MCF 10A (cell line): ENCODE data around the gene NR4A1. TPM values are rescaled to one million over a fixed set of nuclear protein-coding genes. Genes with fewer than 3 reads are reported as not detected.

Experiments used
- BruUV-seq: library from RNA; stranded (reverse); fragments of 400-500 nt; replicated peaks from 2 replicates; lab custom pipeline; 2021; lab: Mats Ljungman, UMichigan
- CTCF ChIA-PET: fragments of 300-600 bp; sonication (Branson Sonifier 250); formaldehyde crosslinking; extraction: SDS; loops from one replicate; lab custom pipeline; 2021; ENCODE audit warnings: antibody characterized with exemption, inconsistent platforms; lab: Yijun Ruan, JAX
- POLR2A ChIA-PET: fragments of 300-600, 350-650 bp; sonication (Branson Sonifier 250); formaldehyde crosslinking; extraction: SDS; loops from one replicate; lab custom pipeline; 2020; ENCODE audit warnings: antibody characterized with exemption, inconsistent platforms; lab: Yijun Ruan, JAX
- DNase-seq: peaks from one replicate; pipeline ENCODE4 v3.0.0-alpha.2; 2018; ENCODE audit not compliant: unreplicated experiment
- H3K27ac Mint-ChIP-seq: one replicate; pipeline ENCODE4 v1.8.0; 2022; ENCODE audit warnings: mild to moderate bottlenecking, low read depth, mixed read lengths; ENCODE audit not compliant: unreplicated experiment
- H3K27me3 Mint-ChIP-seq: one replicate; pipeline ENCODE4 v1.8.0; 2022; ENCODE audit warnings: mixed read lengths; ENCODE audit not compliant: insufficient read depth, unreplicated experiment
- H3K36me3 Mint-ChIP-seq: one replicate; pipeline ENCODE4 v1.8.0; 2022; ENCODE audit warnings: mild to moderate bottlenecking, moderate library complexity, mixed read lengths; ENCODE audit not compliant: insufficient read depth, unreplicated experiment
- H3K4me1 Mint-ChIP-seq: one replicate; pipeline ENCODE4 v1.8.0; 2022; ENCODE audit warnings: mixed read lengths; ENCODE audit not compliant: insufficient read depth, unreplicated experiment
- H3K4me3 Mint-ChIP-seq: one replicate; pipeline ENCODE4 v1.8.0; 2022; ENCODE audit warnings: mild to moderate bottlenecking, moderate library complexity, mixed read lengths; ENCODE audit not compliant: unreplicated experiment
- H3K9me3 Mint-ChIP-seq: one replicate; pipeline ENCODE4 v1.8.0; 2022; ENCODE audit warnings: mixed read lengths; ENCODE audit not compliant: unreplicated experiment
- intact Hi-C: fragments of 100-400 bp; cut with micrococcal nuclease; formaldehyde crosslinking; loops from 2 replicates; pipeline ENCODE4 v1.14.1; 2022
- total RNA-seq: library from RNA; stranded (reverse); gene quantifications from 2 replicates; pipeline ENCODE4 v1.2.3, GENCODE V29; 2022
- TF ChIP-seq, protein P1 (sequence below): fragments of 200-600 bp; IDR thresholded peaks from one replicate; pipeline ENCODE4 v1.8.0; 2022; ENCODE audit warnings: antibody characterized with exemption, mild to moderate bottlenecking; ENCODE audit not compliant: unreplicated experiment

NR4A1 gene
- total RNA-seq, 1 experiment from 2014 or later, result 2.9 TPM

DNA sequence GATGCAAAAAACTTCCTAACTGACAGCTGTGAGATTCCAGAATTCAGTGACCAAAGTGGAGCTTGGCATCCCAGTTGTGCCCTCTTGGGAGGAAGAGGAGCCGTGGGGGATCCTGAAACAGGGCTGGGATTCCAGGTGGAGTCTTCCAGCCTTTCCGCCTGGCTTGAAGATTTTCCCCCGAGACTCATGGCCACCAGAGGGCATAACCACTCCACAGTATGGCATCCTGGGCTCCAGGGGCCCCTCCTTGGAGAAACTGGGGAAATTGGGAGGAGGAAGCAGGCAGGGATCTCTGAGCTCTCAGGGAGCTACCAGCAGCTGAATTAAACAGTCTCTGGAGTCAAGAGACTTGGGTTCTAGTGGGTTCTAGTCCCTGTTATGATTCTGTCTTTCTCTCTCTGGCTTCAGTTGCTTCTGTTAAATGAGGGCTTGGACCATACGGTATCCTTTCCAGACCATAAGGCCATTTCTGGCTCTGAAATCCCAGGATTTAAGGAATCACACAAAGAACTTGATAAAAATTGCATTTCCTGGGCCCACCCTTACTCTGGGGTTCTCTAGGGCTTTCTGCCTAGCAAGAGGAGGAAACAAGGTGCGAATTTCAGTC lies 47.1 kb upstream of the NR4A1 start:
- H3K9me3 Mint-ChIP-seq, result no peaks in the 10 kb centered on the region
- no peaks in the 10 kb centered on the region for H3K4me1 Mint-ChIP-seq
- CTCF ChIA-PET, result interaction anchor here (0.6 to 5.3 kb wide), 24 partner anchors 9 to 736 kb away, joined by 3 to 97 read pairs (median 4); partner anchors contain the start of genes ACVRL1 and ATG101
- DNase-seq, result peak; percentile 60
- peaks cover 20% of the 10 kb centered on the region for H3K27me3 Mint-ChIP-seq
- no peak overlapping the region for H3K4me3 Mint-ChIP-seq
- H3K36me3 Mint-ChIP-seq, result no peaks in the 10 kb centered on the region
- TF ChIP-seq, protein P1, sequence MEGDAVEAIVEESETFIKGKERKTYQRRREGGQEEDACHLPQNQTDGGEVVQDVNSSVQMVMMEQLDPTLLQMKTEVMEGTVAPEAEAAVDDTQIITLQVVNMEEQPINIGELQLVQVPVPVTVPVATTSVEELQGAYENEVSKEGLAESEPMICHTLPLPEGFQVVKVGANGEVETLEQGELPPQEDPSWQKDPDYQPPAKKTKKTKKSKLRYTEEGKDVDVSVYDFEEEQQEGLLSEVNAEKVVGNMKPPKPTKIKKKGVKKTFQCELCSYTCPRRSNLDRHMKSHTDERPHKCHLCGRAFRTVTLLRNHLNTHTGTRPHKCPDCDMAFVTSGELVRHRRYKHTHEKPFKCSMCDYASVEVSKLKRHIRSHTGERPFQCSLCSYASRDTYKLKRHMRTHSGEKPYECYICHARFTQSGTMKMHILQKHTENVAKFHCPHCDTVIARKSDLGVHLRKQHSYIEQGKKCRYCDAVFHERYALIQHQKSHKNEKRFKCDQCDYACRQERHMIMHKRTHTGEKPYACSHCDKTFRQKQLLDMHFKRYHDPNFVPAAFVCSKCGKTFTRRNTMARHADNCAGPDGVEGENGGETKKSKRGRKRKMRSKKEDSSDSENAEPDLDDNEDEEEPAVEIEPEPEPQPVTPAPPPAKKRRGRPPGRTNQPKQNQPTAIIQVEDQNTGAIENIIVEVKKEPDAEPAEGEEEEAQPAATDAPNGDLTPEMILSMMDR, result peak; percentile 52
- no peak overlapping the region for H3K27ac Mint-ChIP-seq
- no TSS peak for BruUV-seq
- intact Hi-C loops, result loop anchor here (1.0 kb wide), 1 partner anchor 19 kb away; no protein-coding TSS in a partner anchor
- POLR2A ChIA-PET, result interaction anchor here (0.6 to 2.0 kb wide), 6 partner anchors 11 to 218 kb away, joined by 3 to 6 read pairs (median 3); no protein-coding TSS in a partner anchor

DNA sequence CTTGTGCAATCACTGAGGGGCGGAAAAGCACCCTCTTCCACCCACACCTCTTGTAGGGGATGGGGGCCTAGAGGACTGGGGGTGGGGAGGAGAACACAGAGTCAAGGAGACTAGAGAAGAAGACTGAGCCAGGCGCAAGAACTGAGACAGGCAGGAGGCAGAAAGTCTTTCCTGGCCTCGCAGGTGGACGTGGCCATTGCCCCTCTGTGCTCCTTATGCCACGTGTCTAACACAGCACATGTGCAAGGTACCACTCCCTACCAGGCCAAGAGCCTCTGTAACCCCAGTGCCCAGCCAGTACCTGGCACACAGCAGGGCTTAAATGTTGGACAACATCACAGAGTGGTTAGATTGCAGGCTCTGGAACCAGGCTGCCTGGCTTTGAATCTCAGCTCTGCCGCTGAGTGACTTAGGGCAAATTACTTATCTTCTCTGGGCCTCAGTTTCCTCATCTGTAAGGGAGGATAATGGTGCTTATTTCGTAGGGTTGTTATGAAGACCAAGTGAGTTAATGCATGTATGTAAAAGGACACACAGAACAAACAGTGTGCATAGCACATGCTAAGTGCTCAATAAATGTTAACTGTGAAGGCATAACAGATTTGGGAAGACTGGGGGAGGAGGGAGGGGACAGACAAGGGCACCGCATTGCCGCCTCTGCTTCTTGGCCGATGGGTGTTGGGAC lies 45.9 kb upstream of the NR4A1 start:
- peaks cover 20% of the 10 kb centered on the region for H3K27me3 Mint-ChIP-seq
- no peaks in the 10 kb centered on the region for H3K9me3 Mint-ChIP-seq
- no peak overlapping the region for H3K4me3 Mint-ChIP-seq
- no peaks in the 10 kb centered on the region for H3K36me3 Mint-ChIP-seq
- intact Hi-C loops, result no loop called here
- BruUV-seq, result no TSS peak
- H3K27ac Mint-ChIP-seq, result no peak overlapping the region
- ChIA-PET CTCF (interaction anchor here (0.7 to 5.3 kb wide), 4 partner anchors 12 to 76 kb away, joined by 3 to 97 read pairs (median 4); no protein-coding TSS in a partner anchor), POLR2A (interaction anchor here (1.0 to 2.0 kb wide), 2 partner anchors 12 to 16 kb away, joined by 3 to 5 read pairs; no protein-coding TSS in a partner anchor)
- DNase-seq, result no peak
- no peaks in the 10 kb centered on the region for H3K4me1 Mint-ChIP-seq
- TF ChIP-seq, protein P1, result no peak

DNA sequence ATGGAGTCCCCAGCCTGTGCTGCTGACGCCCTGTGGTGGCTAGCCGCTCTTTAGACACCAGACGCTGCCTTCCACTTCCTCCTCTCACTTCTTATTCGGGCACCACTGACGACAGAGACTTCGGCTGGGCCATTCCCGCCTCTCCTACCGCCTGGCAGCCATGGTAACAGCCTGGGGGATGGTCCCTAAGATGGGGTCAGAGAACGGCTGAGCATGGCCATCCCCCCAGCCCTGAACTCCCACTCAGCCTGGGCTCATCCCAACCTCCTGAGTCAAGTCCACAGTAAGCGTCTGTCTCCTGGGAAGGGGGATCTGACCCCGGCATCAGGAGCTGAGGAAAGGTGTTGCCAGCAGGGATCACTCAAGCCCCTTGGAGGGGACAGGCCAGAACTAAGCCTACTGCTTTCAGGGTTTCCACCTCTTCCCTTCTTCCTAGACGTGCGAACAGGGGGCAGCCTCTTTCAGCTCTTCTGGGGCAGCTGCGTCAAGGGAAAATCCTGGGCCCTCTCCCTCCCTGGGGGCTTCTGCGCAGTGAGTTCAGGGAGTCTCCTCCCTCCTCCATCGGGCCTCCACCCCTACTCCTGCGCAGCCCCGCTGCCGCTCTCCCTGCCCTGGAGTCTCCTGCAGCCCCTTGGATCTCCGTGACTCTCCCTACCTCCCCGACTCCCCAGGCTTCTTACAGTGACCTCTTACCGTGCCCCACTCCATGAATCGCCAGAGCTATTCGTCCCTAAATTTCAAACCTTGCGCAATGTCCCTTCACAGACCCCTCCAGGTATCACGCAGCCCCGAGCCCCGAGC lies 45.1 kb upstream of the NR4A1 start:
- no TSS peak for BruUV-seq
- Mint-ChIP-seq H3K4me3 (no peak overlapping the region), H3K36me3 (no peaks in the 10 kb centered on the region), H3K27me3 (peaks cover 20% of the 10 kb centered on the region), H3K27ac (no peak overlapping the region), H3K4me1 (no peaks in the 10 kb centered on the region), H3K9me3 (no peaks in the 10 kb centered on the region)
- CTCF ChIA-PET, result interaction anchor here (0.6 to 5.3 kb wide), 5 partner anchors 13 to 114 kb away, joined by 3 to 97 read pairs (median 3); no protein-coding TSS in a partner anchor
- intact Hi-C loops, result no loop called here
- TF ChIP-seq, protein P1, result no peak
- POLR2A ChIA-PET, result no interaction called here
- no peak for DNase-seq
